ENCODE measurements around the gene APOLD1. TPM values are rescaled to one million over a fixed set of nuclear protein-coding genes. Genes with fewer than 3 reads are reported as not detected.
A peak's percentile ranks its signal among the peaks of the same experiment; 100 is the strongest.
"Not testable (repeated sequence)": the region's sequence is repeated elsewhere in the genome, so short reads cannot be mapped to it uniquely, and the experiment has no call there.

The APOLD1 gene
- total RNA-seq (2014; rRNA removed) = 8.0 and 9.3 TPM in 2 replicates
- 2.3 TPM for polyA plus RNA-seq (2012)

- DNase-seq (ENCODE audit: low read depth) = peak; percentile 75
Measured at GRCh38 chr12:12784911-12785814, at the start of gene APOLD1. Gene APOLD1 (plus strand): TSS chr12:12785659. CDS start chr12:12785692, 33 bp downstream.

GRCh38 chr12:12736759-12737676 is 48.4 kb upstream of the APOLD1 start:
- peak; percentile 80 for DNase-seq (ENCODE audit: low read depth)

- DNase-seq (ENCODE audit: low read depth) = not testable (repeated sequence)
Measured at GRCh38 chr12:12738152-12738551, 47.3 kb upstream of the APOLD1 start.

GRCh38 chr12:12741660-12742059 is 43.8 kb upstream of the APOLD1 start:
- no peak for DNase-seq (ENCODE audit: low read depth)

GRCh38 chr12:12744546-12745305 is 40.7 kb upstream of the APOLD1 start:
- no peak for DNase-seq (ENCODE audit: low read depth)

- no peak for DNase-seq (ENCODE audit: low read depth)
Measured at GRCh38 chr12:12745576-12746211, 39.8 kb upstream of the APOLD1 start.

- no peak for DNase-seq (ENCODE audit: low read depth)
Measured at GRCh38 chr12:12747278-12747677, 38.2 kb upstream of the APOLD1 start.

GRCh38 chr12:12748044-12748443 is 37.4 kb upstream of the APOLD1 start:
- DNase-seq (ENCODE audit: low read depth) = no peak

GRCh38 chr12:12749433-12749832 is 36.0 kb upstream of the APOLD1 start:
- DNase-seq (ENCODE audit: low read depth) = no peak

GRCh38 chr12:12755923-12756322 is 29.5 kb upstream of the APOLD1 start:
- no peak for DNase-seq (ENCODE audit: low read depth)

- no peak for DNase-seq (ENCODE audit: low read depth)
Measured at GRCh38 chr12:12757121-12757520, 28.3 kb upstream of the APOLD1 start.

GRCh38 chr12:12759234-12759915 is 26.1 kb upstream of the APOLD1 start:
- DNase-seq (ENCODE audit: low read depth) = no peak

GRCh38 chr12:12764824-12765223 is 20.6 kb upstream of the APOLD1 start:
- no peak for DNase-seq (ENCODE audit: low read depth)

- no peak for DNase-seq (ENCODE audit: low read depth)
Measured at GRCh38 chr12:12770262-12770661, 15.2 kb upstream of the APOLD1 start.

GRCh38 chr12:12774791-12775190 is 10.7 kb upstream of the APOLD1 start:
- no peak for DNase-seq (ENCODE audit: low read depth)

- DNase-seq (ENCODE audit: low read depth) = no peak
Measured at GRCh38 chr12:12776261-12776660, 9.2 kb upstream of the APOLD1 start.

GRCh38 chr12:12777092-12777491 is 8.4 kb upstream of the APOLD1 start:
- DNase-seq (ENCODE audit: low read depth) = no peak

- DNase-seq (ENCODE audit: low read depth) = no peak
Measured at GRCh38 chr12:12779007-12779406, 6.5 kb upstream of the APOLD1 start.

GRCh38 chr12:12779529-12779928 is 5.9 kb upstream of the APOLD1 start:
- peak; percentile 88 for DNase-seq (ENCODE audit: low read depth)

GRCh38 chr12:12784116-12784515 is 1.3 kb upstream of the APOLD1 start:
- no peak for DNase-seq (ENCODE audit: low read depth)
